HG03135 (cell line): ENCODE results near the gene DZIP1.
A peak's percentile ranks its signal among the peaks of the same experiment; 100 is the strongest.
"Not testable (repeated sequence)": the region's sequence is repeated elsewhere in the genome, so short reads cannot be mapped to it uniquely, and the experiment has no call there.

Experiments used
- ATAC-seq: cut with Tn5 transposase; IDR thresholded peaks from one replicate; pipeline ENCODE4 v1.9.1; 2021; ENCODE audit warnings: mild to moderate bottlenecking, moderate library complexity; ENCODE audit not compliant: unreplicated experiment

DZIP1 gene, protein sequence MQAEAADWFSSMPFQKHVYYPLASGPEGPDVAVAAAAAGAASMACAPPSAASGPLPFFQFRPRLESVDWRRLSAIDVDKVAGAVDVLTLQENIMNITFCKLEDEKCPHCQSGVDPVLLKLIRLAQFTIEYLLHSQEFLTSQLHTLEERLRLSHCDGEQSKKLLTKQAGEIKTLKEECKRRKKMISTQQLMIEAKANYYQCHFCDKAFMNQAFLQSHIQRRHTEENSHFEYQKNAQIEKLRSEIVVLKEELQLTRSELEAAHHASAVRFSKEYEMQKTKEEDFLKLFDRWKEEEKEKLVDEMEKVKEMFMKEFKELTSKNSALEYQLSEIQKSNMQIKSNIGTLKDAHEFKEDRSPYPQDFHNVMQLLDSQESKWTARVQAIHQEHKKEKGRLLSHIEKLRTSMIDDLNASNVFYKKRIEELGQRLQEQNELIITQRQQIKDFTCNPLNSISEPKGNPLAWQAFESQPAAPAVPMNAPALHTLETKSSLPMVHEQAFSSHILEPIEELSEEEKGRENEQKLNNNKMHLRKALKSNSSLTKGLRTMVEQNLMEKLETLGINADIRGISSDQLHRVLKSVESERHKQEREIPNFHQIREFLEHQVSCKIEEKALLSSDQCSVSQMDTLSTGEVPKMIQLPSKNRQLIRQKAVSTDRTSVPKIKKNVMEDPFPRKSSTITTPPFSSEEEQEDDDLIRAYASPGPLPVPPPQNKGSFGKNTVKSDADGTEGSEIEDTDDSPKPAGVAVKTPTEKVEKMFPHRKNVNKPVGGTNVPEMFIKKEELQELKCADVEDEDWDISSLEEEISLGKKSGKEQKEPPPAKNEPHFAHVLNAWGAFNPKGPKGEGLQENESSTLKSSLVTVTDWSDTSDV

GRCh38 chr13:95644601-95645052 is at the start of gene DZIP1:
Gene DZIP1, minus strand, starts transcription at chr13:95644706. Its CDS starts 2,677 bp downstream, at chr13:95642029.
- no peak for ATAC-seq

GRCh38 chr13:95690986-95691385 is 46.5 kb upstream of the DZIP1 start:
- ATAC-seq = not testable (repeated sequence)

GRCh38 chr13:95689582-95689926 is 45.0 kb upstream of the DZIP1 start:
- no peak for ATAC-seq

GRCh38 chr13:95684960-95685359 is 40.5 kb upstream of the DZIP1 start:
- ATAC-seq = not testable (repeated sequence)

DNA sequence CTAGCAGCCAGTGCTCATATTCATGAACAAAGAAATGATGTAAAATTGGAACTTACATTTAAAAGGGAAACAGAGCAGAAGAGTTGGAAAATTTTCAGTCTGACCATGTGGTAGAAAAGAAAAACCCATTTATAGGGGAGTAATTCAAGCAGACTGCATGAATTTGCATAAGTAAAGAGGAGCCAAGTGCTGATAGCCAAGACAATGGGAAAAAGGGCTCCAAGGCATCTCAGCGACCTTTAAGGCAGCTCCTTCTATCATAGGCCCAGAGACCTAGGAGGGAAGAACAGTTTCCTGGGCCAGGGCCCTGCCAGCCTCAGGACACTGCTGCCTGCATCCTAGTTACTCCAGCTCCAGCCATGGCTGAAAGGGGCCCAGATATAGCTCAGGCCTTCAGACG is 39.9 kb upstream of the DZIP1 start:
- no peak for ATAC-seq

GRCh38 chr13:95679722-95680121 is 35.2 kb upstream of the DZIP1 start:
- no peak for ATAC-seq

- ATAC-seq = no peak
These were observed 34.5 kb upstream of the DZIP1 start for GRCh38 chr13:95678967-95679366.

- ATAC-seq = no peak
These were observed 33.2 kb upstream of the DZIP1 start for GRCh38 chr13:95677564-95678266.

DNA sequence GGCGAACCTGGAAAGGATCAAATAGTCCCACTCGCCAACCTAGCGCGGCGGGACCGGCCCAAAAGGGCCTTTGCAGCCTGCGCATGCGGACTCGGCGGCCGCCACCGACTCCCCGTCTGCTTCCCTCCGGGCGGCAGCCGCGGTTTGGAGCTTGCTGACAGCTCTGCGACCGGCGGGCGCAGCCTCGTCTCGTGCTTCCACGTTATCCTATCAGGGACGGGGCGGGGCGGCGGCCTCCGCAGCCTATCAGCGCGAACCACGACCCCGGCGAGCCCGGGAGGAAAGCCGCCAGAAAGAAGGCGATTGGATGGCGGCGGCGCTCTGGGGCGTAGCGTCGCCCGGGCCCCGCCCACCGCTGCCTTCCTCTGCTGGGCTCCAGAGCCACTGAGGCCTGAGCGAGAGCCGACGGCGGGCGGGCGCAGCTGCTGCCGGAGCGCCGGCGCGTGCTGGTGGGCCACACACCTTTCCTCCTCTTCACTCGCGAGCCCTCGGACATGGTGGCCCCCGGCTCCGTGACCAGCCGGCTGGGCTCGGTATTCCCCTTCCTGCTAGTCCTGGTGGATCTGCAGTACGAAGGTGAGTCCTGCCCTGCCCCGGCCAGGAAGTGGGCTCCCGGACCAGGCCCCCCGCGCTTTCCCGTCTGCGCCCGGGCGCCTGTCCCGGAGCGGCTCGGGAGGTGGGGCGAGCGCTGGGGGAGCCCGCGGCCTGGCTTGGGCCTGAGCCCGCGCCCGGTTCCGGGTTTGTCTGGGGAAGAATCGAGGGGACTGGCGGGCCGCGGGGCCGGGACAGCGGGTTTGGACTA is 32.5 kb upstream of the DZIP1 start, which contains the start of gene DNAJC3:
TSS of gene DNAJC3 (plus strand) at position 378 of the 802 bp plus-strand sequence. CDS start at position 495, 117 bp downstream.
- peak; percentile 95 for ATAC-seq

- ATAC-seq = peak; percentile 10
These were observed 31.7 kb upstream of the DZIP1 start for GRCh38 chr13:95676105-95676761.

DNA sequence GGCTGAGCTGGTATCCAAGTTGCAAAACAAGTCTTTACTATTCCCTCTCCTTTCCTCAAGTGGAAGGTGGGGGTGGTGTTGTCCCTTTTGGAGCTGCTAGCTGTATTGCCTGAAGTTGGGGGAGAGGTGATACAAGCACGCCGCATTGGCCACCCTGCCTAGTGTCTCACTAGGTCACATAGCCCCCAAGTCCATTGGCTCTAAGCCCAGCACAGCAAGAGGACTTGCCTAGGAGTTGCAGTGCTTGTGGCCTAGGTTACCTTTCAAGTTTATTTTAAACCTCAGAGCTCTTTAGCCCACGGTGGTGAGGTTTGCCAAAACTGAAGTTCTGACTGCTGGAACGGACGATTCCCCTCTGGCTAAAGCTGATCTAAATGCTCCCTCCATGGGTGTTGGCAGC is 27.1 kb upstream of the DZIP1 start:
- no peak for ATAC-seq

DNA sequence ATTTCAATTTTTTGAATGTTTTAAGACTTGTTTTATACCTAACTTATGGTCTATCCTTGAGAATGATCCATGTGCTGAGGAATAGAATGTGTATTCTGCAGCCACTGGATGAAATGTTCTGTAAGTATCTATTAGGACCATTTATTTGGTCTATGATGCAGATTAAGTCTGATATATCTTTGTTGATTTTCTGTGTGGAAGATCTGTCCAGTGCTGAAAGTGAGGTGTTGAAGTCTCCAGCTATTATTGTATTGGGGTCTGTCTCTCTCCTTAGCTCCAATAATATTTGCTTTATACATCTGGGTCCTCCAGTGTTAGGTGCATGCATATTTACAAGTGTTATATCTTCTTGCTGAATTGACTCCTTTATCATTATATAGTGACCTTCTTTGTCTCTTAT is 22.7 kb upstream of the DZIP1 start:
- not testable (repeated sequence) for ATAC-seq

DNA sequence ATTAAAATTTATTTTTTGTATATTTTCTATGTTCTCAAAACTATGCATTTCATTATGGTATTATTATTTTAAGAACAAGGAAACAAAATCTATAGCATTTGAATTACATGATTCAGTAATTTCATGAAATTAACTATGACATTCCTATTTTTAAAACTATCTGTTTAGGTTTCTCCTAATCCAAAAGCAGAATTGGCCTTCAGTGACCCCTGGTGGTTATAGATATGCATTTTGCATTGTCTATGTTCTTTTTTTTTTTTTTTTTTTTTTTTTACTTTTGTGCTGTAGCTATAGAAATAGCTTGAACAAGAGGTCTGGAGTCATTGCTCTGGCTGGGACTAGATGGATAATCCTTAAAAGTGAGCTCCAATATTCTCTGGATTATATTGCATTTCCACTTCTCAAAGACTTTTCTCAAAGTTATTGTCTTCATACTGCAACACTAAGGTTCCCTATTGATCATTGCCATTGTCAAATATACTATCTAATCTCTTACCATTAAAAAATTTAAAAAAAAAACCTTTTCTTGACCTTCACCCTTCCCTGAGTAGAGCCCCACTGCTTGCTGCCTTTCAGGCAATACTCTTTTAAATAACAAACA is 16.6 kb upstream of the DZIP1 start:
- ATAC-seq = no peak

DNA sequence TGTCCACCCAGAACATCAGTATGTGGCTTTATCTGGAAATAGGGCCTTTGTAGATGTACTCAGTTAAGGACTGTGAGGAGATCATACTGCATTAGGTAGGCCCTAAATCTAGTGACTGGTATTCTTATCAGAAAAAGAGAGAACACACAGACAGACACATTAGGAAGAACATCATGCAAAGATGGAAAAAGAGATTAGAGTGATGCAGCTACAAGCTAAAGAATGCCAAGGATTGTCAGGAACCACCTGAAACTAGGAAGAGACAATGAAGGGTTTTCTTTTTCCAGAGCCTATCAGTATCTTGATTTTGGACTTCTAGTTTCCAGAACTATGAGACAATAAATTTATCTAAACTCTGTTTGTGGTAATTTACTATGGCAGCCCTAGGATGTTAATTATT is 15.0 kb upstream of the DZIP1 start:
- ATAC-seq = no peak

- ATAC-seq = no peak
These were observed 12.0 kb upstream of the DZIP1 start for GRCh38 chr13:95656386-95657015.

DNA sequence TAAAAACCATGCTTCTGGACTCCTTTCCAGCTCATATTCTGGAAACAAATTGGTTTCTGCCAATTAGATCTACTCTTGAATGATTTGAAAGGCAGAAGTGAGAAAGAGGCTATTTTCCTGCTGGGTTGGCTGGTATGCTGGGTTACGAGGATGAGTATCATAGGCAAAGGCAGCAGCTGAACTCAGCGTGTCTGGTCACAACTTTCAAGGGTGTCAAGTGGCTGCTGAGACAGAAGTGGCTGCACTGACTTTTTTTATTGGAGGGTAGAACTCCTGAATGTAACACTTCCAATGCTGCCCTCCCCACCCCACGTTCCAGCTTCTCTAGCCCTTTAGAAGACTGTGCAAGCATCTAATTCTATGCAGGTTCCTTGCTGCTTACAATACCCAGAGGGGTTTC is 8.3 kb upstream of the DZIP1 start:
- ATAC-seq = no peak

DNA sequence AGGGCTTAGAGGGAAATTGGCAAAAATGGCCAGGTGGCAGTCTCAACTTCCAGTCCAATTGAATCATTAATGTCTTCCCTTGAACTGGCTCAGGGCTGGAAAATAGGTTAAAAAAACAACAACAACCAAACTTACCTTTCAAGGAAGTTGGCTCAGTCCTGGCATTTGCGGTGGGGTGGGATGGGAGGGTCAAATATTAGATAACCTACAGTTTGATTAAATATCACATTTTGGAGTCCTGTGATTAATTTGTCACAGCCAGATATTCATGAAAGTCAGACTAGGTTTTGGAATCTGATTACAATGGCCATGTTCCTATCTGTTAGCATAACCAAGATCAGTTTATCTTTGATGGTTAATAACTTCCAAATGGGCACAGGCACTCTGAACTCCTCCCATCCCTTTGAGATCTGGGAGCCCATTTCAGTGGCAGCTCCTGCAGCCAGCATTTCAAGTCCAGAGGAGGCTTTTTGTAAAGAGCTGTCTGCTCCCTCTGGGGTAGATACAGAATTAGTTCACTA is 7.8 kb upstream of the DZIP1 start:
- no peak for ATAC-seq

GRCh38 chr13:95650696-95651095 is 6.2 kb upstream of the DZIP1 start:
- ATAC-seq = no peak

GRCh38 chr13:95647321-95647720 is 2.8 kb upstream of the DZIP1 start:
- no peak for ATAC-seq
